Activated CD8-positive, alpha-beta T cell treated with anti-CD3 and anti-CD28 coated beads for 36 hours (primary cell): Measurements from ENCODE around the gene VGLL3. TPM values are rescaled to one million over a fixed set of nuclear protein-coding genes. Genes with fewer than 3 reads are reported as not detected.

Experiments
- ATAC-seq: fragments of 200-7000 bp; cut with Tn5 transposase; one replicate; pipeline ENCODE4 v1.10.0; 2021; ENCODE audit warnings: mild to moderate bottlenecking, moderate library complexity
- CTCF ChIA-PET: fragments of 350-600 bp; sonication (Branson Sonifier 250); formaldehyde crosslinking; loops from one replicate; lab custom pipeline; 2021; ENCODE audit warnings: antibody characterized with exemption; lab: Charles Lee
- POLR2A ChIA-PET: fragments of 350-600 bp; sonication (Branson Sonifier 250); formaldehyde crosslinking; loops from one replicate; lab custom pipeline; 2021; ENCODE audit warnings: antibody characterized with exemption; lab: Charles Lee
- DNase-seq: peaks from one replicate; pipeline ENCODE4 v3.0.0-alpha.2; 2020
- H3K27ac Mint-ChIP-seq: one replicate; pipeline ENCODE4 v1.8.0; 2021; ENCODE audit warnings: mild to moderate bottlenecking, mixed read lengths
- H3K27me3 Mint-ChIP-seq: one replicate; pipeline ENCODE4 v1.8.0; 2021; ENCODE audit warnings: mixed read lengths
- H3K36me3 Mint-ChIP-seq: one replicate; pipeline ENCODE4 v1.8.0; 2021; ENCODE audit warnings: low read depth, mixed read lengths
- H3K4me1 Mint-ChIP-seq: one replicate; pipeline ENCODE4 v1.8.0; 2021; ENCODE audit warnings: low read depth, mixed read lengths
- H3K4me3 Mint-ChIP-seq: one replicate; pipeline ENCODE4 v1.8.0; 2021; ENCODE audit warnings: mild to moderate bottlenecking, moderate library complexity, mixed read lengths
- H3K9me3 Mint-ChIP-seq: one replicate; pipeline ENCODE4 v1.8.0; 2021; ENCODE audit warnings: mixed read lengths
- CTCF ChIP-seq: fragments of 200-600 bp; IDR thresholded peaks from one replicate; pipeline ENCODE4 v1.8.0; 2022; ENCODE audit warnings: antibody characterized with exemption, mild to moderate bottlenecking
- intact Hi-C: fragments of 100-400 bp; cut with micrococcal nuclease; formaldehyde crosslinking; loops from one replicate; pipeline ENCODE4 v1.10.0; 2022
- total RNA-seq, 2 experiments: library from RNA; stranded (reverse); gene quantifications; one replicate each; pipeline ENCODE4 v1.2.3, GENCODE V29; 2021

Gene VGLL3
- total RNA-seq: not detected

GRCh38 chr3:86990734-86991481, at the start of gene VGLL3:
Gene VGLL3, minus strand, starts transcription at chr3:86991149. Its CDS starts 406 bp downstream, at chr3:86990743.
- POLR2A ChIA-PET: no interaction called here
- peak; percentile 4 for DNase-seq
- no peaks in the 10 kb centered on the region for H3K4me1 Mint-ChIP-seq
- peak; percentile 53 for ATAC-seq
- CTCF ChIA-PET: no interaction called here
- peaks cover 2% of the 10 kb centered on the region for H3K9me3 Mint-ChIP-seq
- no peak within 1 kb of the TSS for H3K27ac Mint-ChIP-seq
- no peak within 1 kb of the TSS for H3K4me3 Mint-ChIP-seq
- peaks cover 17% of the 10 kb centered on the region for H3K27me3 Mint-ChIP-seq
- no peak for TF ChIP-seq CTCF
- no peaks in the 10 kb centered on the region for H3K36me3 Mint-ChIP-seq
- intact Hi-C loops: no loop called here

- Mint-ChIP-seq H3K36me3 (no peaks in the 10 kb centered on the region), H3K4me1 (no peaks in the 10 kb centered on the region), H3K27me3 (no peaks in the 10 kb centered on the region), H3K27ac (no peak overlapping the region), H3K4me3 (no peak overlapping the region), H3K9me3 (no peaks in the 10 kb centered on the region)
- POLR2A ChIA-PET: no interaction called here
- no peak for ATAC-seq
- no peak for TF ChIP-seq CTCF
- CTCF ChIA-PET: no interaction called here
- DNase-seq: no peak
- intact Hi-C loops: no loop called here
These were observed 46.7 kb upstream of the VGLL3 start for GRCh38 chr3:87037652-87038051.

- no peak for DNase-seq
- Mint-ChIP-seq H3K4me3 (no peak overlapping the region), H3K4me1 (no peaks in the 10 kb centered on the region), H3K27ac (no peak overlapping the region), H3K36me3 (no peaks in the 10 kb centered on the region), H3K27me3 (no peaks in the 10 kb centered on the region), H3K9me3 (no peaks in the 10 kb centered on the region)
- no peak for ATAC-seq
- ChIA-PET POLR2A (no interaction called here), CTCF (no interaction called here)
- TF ChIP-seq CTCF: no peak
- intact Hi-C loops: no loop called here
These were observed 45.7 kb upstream of the VGLL3 start for GRCh38 chr3:87036671-87037070.

- ChIA-PET POLR2A (no interaction called here), CTCF (no interaction called here)
- H3K9me3 Mint-ChIP-seq: no peaks in the 10 kb centered on the region
- no peaks in the 10 kb centered on the region for H3K4me1 Mint-ChIP-seq
- intact Hi-C loops: no loop called here
- no peak overlapping the region for H3K4me3 Mint-ChIP-seq
- no peaks in the 10 kb centered on the region for H3K27me3 Mint-ChIP-seq
- no peak overlapping the region for H3K27ac Mint-ChIP-seq
- no peak for DNase-seq
- TF ChIP-seq CTCF: no peak
- ATAC-seq: no peak
- H3K36me3 Mint-ChIP-seq: no peaks in the 10 kb centered on the region
These were observed 44.4 kb upstream of the VGLL3 start for GRCh38 chr3:87035339-87035738.

GRCh38 chr3:87033205-87033604, 42.3 kb upstream of the VGLL3 start:
- Mint-ChIP-seq H3K9me3 (no peaks in the 10 kb centered on the region), H3K4me1 (no peaks in the 10 kb centered on the region), H3K27me3 (no peaks in the 10 kb centered on the region), H3K4me3 (no peak overlapping the region), H3K27ac (no peak overlapping the region), H3K36me3 (no peaks in the 10 kb centered on the region)
- CTCF ChIA-PET: no interaction called here
- POLR2A ChIA-PET: no interaction called here
- ATAC-seq (no peak), DNase-seq (no peak)
- intact Hi-C loops: no loop called here
- TF ChIP-seq CTCF: no peak
